Activated CD8-positive, alpha-beta memory T cell treated with anti-CD3 and anti-CD28 coated beads for 1 hour (primary cell): ENCODE data around the gene LPAR6.

Experiments used
- DNase-seq, 2 donors: peaks; one replicate each; pipeline ENCODE4 v3.0.0-alpha.2; 2020; ENCODE audit warnings: low read depth in 1 of 2; ENCODE audit errors: extremely low read depth in 1 of 2

LPAR6 gene

GRCh38 chr13:48377857-48378256, 35.1 kb downstream of the LPAR6 start:
- DNase-seq = no peak

- DNase-seq = no peak
Measured at GRCh38 chr13:48370815-48371214, 42.1 kb downstream of the LPAR6 start.

GRCh38 chr13:48369988-48370387, 42.9 kb downstream of the LPAR6 start:
- no peak for DNase-seq
